ENCODE measurements around the gene ADAMTSL2. TPM values are rescaled to one million over a fixed set of nuclear protein-coding genes. Genes with fewer than 3 reads are reported as not detected.
A peak's percentile ranks its signal among the peaks of the same experiment; 100 is the strongest.

The ADAMTSL2 gene
- total and polyA plus RNA-seq, 3 experiments from 2014 or later, result not detected

- POLR2A ChIA-PET, result no interaction called here
- no peaks in the 10 kb centered on the region for H3K36me3 Mint-ChIP-seq
- no peak overlapping the region for H3K4me3 Mint-ChIP-seq
- H3K9me3 Mint-ChIP-seq, result no peaks in the 10 kb centered on the region
- H3K36me3 ChIP-seq (ENCODE audit: insufficient read depth, low read length), result no peaks in the 10 kb centered on the region
- H3K9me3 ChIP-seq (ENCODE audit: low read length), result no peaks in the 10 kb centered on the region
- H3K4me1 ChIP-seq (ENCODE audit: insufficient read depth, low read length), result peaks cover 7% of the 10 kb centered on the region
- H3K27ac Mint-ChIP-seq, result no peak overlapping the region
- H3K27me3 ChIP-seq (ENCODE audit: insufficient read depth, low read length, poor library complexity, severe bottlenecking), result peaks cover 16% of the 10 kb centered on the region
- no peak overlapping the region for H3K4me3 ChIP-seq (ENCODE audit: low read length)
- CTCF ChIA-PET, result no interaction called here
- DNase-seq, result no peak
- H3K4me1 Mint-ChIP-seq, result no peaks in the 10 kb centered on the region
- no peak overlapping the region for H3K27ac ChIP-seq (ENCODE audit: low read depth, low read length)
- peaks cover 6 to 35% of the 10 kb centered on the region in 2 donors for H3K27me3 Mint-ChIP-seq
Observed at GRCh38 chr9:133587051-133587450, 52.5 kb downstream of the ADAMTSL2 start.

GRCh38 chr9:133587466-133587865, 53.0 kb downstream of the ADAMTSL2 start:
- ChIA-PET POLR2A (no interaction called here), CTCF (no interaction called here)
- Mint-ChIP-seq H3K27me3 (peaks cover 3 to 31% of the 10 kb centered on the region in 2 donors), H3K36me3 (no peaks in the 10 kb centered on the region), H3K4me1 (no peaks in the 10 kb centered on the region), H3K9me3 (no peaks in the 10 kb centered on the region), H3K4me3 (no peak overlapping the region), H3K27ac (no peak overlapping the region)
- DNase-seq, result no peak
- H3K4me1 ChIP-seq (ENCODE audit: insufficient read depth, low read length), result peaks cover 7% of the 10 kb centered on the region
- H3K36me3 ChIP-seq (ENCODE audit: insufficient read depth, low read length), result no peaks in the 10 kb centered on the region
- no peaks in the 10 kb centered on the region for H3K9me3 ChIP-seq (ENCODE audit: low read length)
- no peak overlapping the region for H3K27ac ChIP-seq (ENCODE audit: low read depth, low read length)
- H3K27me3 ChIP-seq (ENCODE audit: insufficient read depth, low read length, poor library complexity, severe bottlenecking), result peaks cover 16% of the 10 kb centered on the region
- no peak overlapping the region for H3K4me3 ChIP-seq (ENCODE audit: low read length)

- Histone ChIP-seq H3K4me3 (ENCODE audit: low read length) (no peak overlapping the region), H3K27ac (ENCODE audit: low read depth, low read length) (no peak overlapping the region), H3K9me3 (ENCODE audit: low read length) (no peaks in the 10 kb centered on the region), H3K36me3 (ENCODE audit: insufficient read depth, low read length) (no peaks in the 10 kb centered on the region), H3K27me3 (ENCODE audit: insufficient read depth, low read length, poor library complexity, severe bottlenecking) (peaks cover 1% of the 10 kb centered on the region), H3K4me1 (ENCODE audit: insufficient read depth, low read length) (peaks cover 7% of the 10 kb centered on the region)
- peak in 4 of 5 donors; percentile 14 to 29 (median 18) for DNase-seq
- H3K9me3 Mint-ChIP-seq, result no peaks in the 10 kb centered on the region
- ChIA-PET POLR2A (no interaction called here), CTCF (interaction anchor here (0.7 to 1.5 kb wide), 3 partner anchors 11 to 193 kb away, joined by 3 to 4 read pairs (median 3); no protein-coding TSS in a partner anchor)
- H3K4me1 Mint-ChIP-seq, result no peaks in the 10 kb centered on the region
- H3K36me3 Mint-ChIP-seq, result no peaks in the 10 kb centered on the region
- peaks cover 6 to 26% of the 10 kb centered on the region in 2 donors for H3K27me3 Mint-ChIP-seq
- no peak overlapping the region for H3K27ac Mint-ChIP-seq
- no peak overlapping the region for H3K4me3 Mint-ChIP-seq
Observed at GRCh38 chr9:133589454-133590227, 55.1 kb downstream of the ADAMTSL2 start.

- no peaks in the 10 kb centered on the region for H3K36me3 Mint-ChIP-seq
- no peak for DNase-seq
- no peak overlapping the region for H3K4me3 ChIP-seq (ENCODE audit: low read length)
- POLR2A ChIA-PET, result no interaction called here
- no peaks in the 10 kb centered on the region for H3K4me1 Mint-ChIP-seq
- H3K27ac Mint-ChIP-seq, result no peak overlapping the region
- no peak overlapping the region for H3K4me3 Mint-ChIP-seq
- H3K9me3 ChIP-seq (ENCODE audit: low read length), result no peaks in the 10 kb centered on the region
- H3K36me3 ChIP-seq (ENCODE audit: insufficient read depth, low read length), result no peaks in the 10 kb centered on the region
- H3K27me3 ChIP-seq (ENCODE audit: insufficient read depth, low read length, poor library complexity, severe bottlenecking), result no peaks in the 10 kb centered on the region
- no peak overlapping the region for H3K27ac ChIP-seq (ENCODE audit: low read depth, low read length)
- peaks cover 5 to 19% of the 10 kb centered on the region in 2 donors for H3K27me3 Mint-ChIP-seq
- CTCF ChIA-PET, result interaction anchor here (1.2 kb wide), 1 partner anchor 10 kb away, joined by 4 read pairs; no protein-coding TSS in a partner anchor
- H3K9me3 Mint-ChIP-seq, result no peaks in the 10 kb centered on the region
- H3K4me1 ChIP-seq (ENCODE audit: insufficient read depth, low read length), result peaks cover under 1% of the 10 kb centered on the region
Observed at GRCh38 chr9:133590231-133590855, 55.8 kb downstream of the ADAMTSL2 start.

GRCh38 chr9:133591116-133591910, 56.8 kb downstream of the ADAMTSL2 start:
- Mint-ChIP-seq H3K27ac (no peak overlapping the region), H3K27me3 (peaks cover 10 to 12% of the 10 kb centered on the region in 2 donors), H3K4me1 (no peaks in the 10 kb centered on the region), H3K36me3 (no peaks in the 10 kb centered on the region), H3K9me3 (peaks cover 0 to 4% (median 2%) of the 10 kb centered on the region in 5 donors), H3K4me3 (no peak overlapping the region)
- DNase-seq, result no peak
- Histone ChIP-seq H3K36me3 (ENCODE audit: insufficient read depth, low read length) (no peaks in the 10 kb centered on the region), H3K9me3 (ENCODE audit: low read length) (no peaks in the 10 kb centered on the region), H3K4me1 (ENCODE audit: insufficient read depth, low read length) (no peaks in the 10 kb centered on the region), H3K27me3 (ENCODE audit: insufficient read depth, low read length, poor library complexity, severe bottlenecking) (no peaks in the 10 kb centered on the region), H3K4me3 (ENCODE audit: low read length) (no peak overlapping the region), H3K27ac (ENCODE audit: low read depth, low read length) (no peak overlapping the region)
- CTCF ChIA-PET, result no interaction called here
- POLR2A ChIA-PET, result no interaction called here

- Mint-ChIP-seq H3K27me3 (peaks cover 10 to 12% of the 10 kb centered on the region in 2 donors), H3K4me3 (no peak overlapping the region), H3K4me1 (no peaks in the 10 kb centered on the region), H3K9me3 (peaks cover 2 to 11% (median 5%) of the 10 kb centered on the region in 5 donors), H3K27ac (no peak overlapping the region), H3K36me3 (peaks cover 0 to 1% (median 0%) of the 10 kb centered on the region in 3 donors)
- H3K9me3 ChIP-seq (ENCODE audit: low read length), result no peaks in the 10 kb centered on the region
- ChIA-PET POLR2A (no interaction called here), CTCF (no interaction called here)
- no peaks in the 10 kb centered on the region for H3K27me3 ChIP-seq (ENCODE audit: insufficient read depth, low read length, poor library complexity, severe bottlenecking)
- H3K27ac ChIP-seq (ENCODE audit: low read depth, low read length), result no peak overlapping the region
- H3K4me3 ChIP-seq (ENCODE audit: low read length), result no peak overlapping the region
- H3K4me1 ChIP-seq (ENCODE audit: insufficient read depth, low read length), result no peaks in the 10 kb centered on the region
- no peak for DNase-seq
- no peaks in the 10 kb centered on the region for H3K36me3 ChIP-seq (ENCODE audit: insufficient read depth, low read length)
Observed at GRCh38 chr9:133591985-133592384, 57.5 kb downstream of the ADAMTSL2 start.

- ChIA-PET CTCF (interaction anchor here (1.4 kb wide), 1 partner anchor 150 kb away, joined by 5 read pairs; no protein-coding TSS in a partner anchor), POLR2A (no interaction called here)
- peaks cover 10 to 12% of the 10 kb centered on the region in 2 donors for H3K27me3 Mint-ChIP-seq
- H3K4me3 Mint-ChIP-seq, result no peak overlapping the region
- peaks cover 0 to 8% (median 2%) of the 10 kb centered on the region in 3 donors for H3K36me3 Mint-ChIP-seq
- H3K27ac ChIP-seq (ENCODE audit: low read depth, low read length), result no peak overlapping the region
- no peaks in the 10 kb centered on the region for H3K4me1 ChIP-seq (ENCODE audit: insufficient read depth, low read length)
- no peaks in the 10 kb centered on the region for H3K4me1 Mint-ChIP-seq
- peaks cover 3% of the 10 kb centered on the region for H3K9me3 ChIP-seq (ENCODE audit: low read length)
- H3K9me3 Mint-ChIP-seq, result peaks cover 11 to 18% (median 14%) of the 10 kb centered on the region in 5 donors
- H3K27ac Mint-ChIP-seq, result peak overlapping the region in 1 of 8 donors; percentile 68
- DNase-seq, result no peak
- H3K27me3 ChIP-seq (ENCODE audit: insufficient read depth, low read length, poor library complexity, severe bottlenecking), result no peaks in the 10 kb centered on the region
- no peak overlapping the region for H3K4me3 ChIP-seq (ENCODE audit: low read length)
- no peaks in the 10 kb centered on the region for H3K36me3 ChIP-seq (ENCODE audit: insufficient read depth, low read length)
Observed at GRCh38 chr9:133592731-133593409, 58.4 kb downstream of the ADAMTSL2 start.
